ENCODE data around the gene SPATA45. TPM values are rescaled to one million over a fixed set of nuclear protein-coding genes. Genes with fewer than 3 reads are reported as not detected.

SPATA45 gene
- total RNA-seq, 3 donors from 2014 or later (not counting 1 experiment from before 2014, with no cell fraction given): 0.80 TPM; not detected in 2

DNA sequence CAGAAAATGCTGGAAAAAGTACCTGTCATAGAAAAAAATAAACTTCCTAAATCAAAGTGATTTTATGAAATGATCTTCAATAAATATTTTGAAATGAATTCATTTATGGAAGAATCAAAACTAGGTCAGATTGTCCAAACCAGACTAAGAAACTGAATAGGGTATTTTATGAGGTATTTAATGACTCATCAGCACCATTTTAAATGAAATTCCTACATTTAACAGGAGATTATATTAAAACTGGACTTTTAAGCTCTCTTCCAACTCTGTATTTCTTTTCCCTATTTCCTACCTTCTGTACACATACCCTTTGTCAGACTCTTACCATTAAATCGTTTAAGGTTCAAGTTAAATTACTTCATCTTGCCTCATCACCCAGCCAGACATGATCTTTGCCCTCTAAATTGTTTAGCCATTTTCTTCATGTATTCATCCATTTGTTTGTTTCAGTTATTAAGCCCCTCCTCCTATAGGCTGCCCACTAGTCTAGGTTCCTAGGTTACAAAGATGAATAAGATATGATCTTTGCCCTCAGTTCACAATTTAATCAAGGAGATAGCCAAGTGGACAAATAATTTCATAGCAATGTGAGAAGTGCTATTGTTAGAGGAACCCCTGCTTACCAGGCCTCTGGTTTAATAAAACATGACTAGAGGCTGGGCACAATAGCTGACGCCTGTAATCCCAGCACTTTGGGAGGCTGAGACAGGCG, 30.7 kb downstream of the SPATA45 start:
- no peaks in the 10 kb centered on the region for H3K4me1 ChIP-seq (ENCODE audit: control insufficient read depth, insufficient read depth, low read length)
- ATAC-seq: no peak
- H3K9me3 ChIP-seq (ENCODE audit: control insufficient read depth, insufficient read depth, low read length): no peaks in the 10 kb centered on the region
- no peak overlapping the region for H3K4me3 ChIP-seq (ENCODE audit: low read length)
- H3K27ac Mint-ChIP-seq: no peak overlapping the region
- no peak overlapping the region for H3K27ac ChIP-seq (ENCODE audit: low read length)
- intact Hi-C loops (cut with micrococcal nuclease): no loop called here
- H3K9me3 Mint-ChIP-seq: no peaks in the 10 kb centered on the region
- peaks cover 0 to 6% of the 10 kb centered on the region in 2 donors for H3K4me1 Mint-ChIP-seq
- H3K27me3 ChIP-seq (ENCODE audit: control insufficient read depth, insufficient read depth, low read length): no peaks in the 10 kb centered on the region
- no peak overlapping the region for H3K4me3 Mint-ChIP-seq
- peaks cover 7% of the 10 kb centered on the region for H3K36me3 ChIP-seq (ENCODE audit: control insufficient read depth, insufficient read depth, low read length)
- no peaks in the 10 kb centered on the region for H3K36me3 Mint-ChIP-seq
- peaks cover 0 to 4% of the 10 kb centered on the region in 2 donors for H3K27me3 Mint-ChIP-seq (ENCODE audit: low read depth in 2 of 2)
- 98% methylated on average over 3 of the region's 3 CpGs for WGBS (ENCODE audit: insufficient coverage)
- DNase-seq: no peak
- TF ChIP-seq CTCF (IDR thresholded peaks at IDR 0.05): no peak

DNA sequence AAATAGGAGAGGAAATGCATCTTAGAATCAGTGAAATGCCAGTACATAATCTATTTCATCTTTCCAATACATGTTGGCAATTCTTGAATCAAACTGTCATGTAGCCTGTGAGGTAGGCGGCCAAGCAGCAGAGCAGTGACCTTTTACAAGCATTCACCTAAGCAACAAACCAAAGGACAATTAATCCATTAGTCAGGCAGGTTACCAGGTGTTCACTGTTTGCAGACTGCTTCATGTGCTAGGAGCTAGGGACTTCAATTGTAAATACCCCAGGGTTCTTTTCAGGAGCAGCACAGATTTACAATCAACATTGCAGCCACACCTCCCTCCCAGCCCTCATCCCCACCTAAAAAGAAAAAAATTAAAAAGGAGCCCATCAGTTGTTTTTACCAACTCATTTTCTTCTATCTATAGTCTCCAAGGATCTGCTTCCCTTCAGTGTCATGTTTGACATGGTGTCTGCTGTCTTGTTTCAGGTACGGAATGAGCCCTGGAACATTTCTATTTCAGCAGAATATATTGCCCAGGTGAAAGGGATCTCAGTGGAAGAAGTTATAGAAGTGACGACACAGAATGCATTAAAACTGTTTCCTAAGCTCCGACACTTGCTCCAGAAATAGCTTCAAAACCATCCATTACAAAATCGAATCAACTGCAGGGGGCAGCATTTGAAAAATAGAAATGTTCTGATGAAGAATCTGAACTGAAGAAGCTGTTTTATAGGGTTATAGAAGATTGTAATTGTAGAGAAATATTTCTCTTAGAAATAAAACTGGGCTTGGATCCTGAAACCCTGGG, 32.7 kb downstream of the SPATA45 start:
- TF ChIP-seq CTCF (IDR thresholded peaks at IDR 0.05): no peak
- Mint-ChIP-seq H3K27ac (no peak overlapping the region), H3K4me3 (no peak overlapping the region), H3K27me3 (ENCODE audit: low read depth in 2 of 2) (peaks cover 0 to 3% of the 10 kb centered on the region in 2 donors), H3K9me3 (no peaks in the 10 kb centered on the region), H3K36me3 (no peaks in the 10 kb centered on the region), H3K4me1 (peaks cover 0 to 4% of the 10 kb centered on the region in 2 donors)
- no peak overlapping the region for H3K27ac ChIP-seq (ENCODE audit: low read length)
- no peaks in the 10 kb centered on the region for H3K27me3 ChIP-seq (ENCODE audit: control insufficient read depth, insufficient read depth, low read length)
- DNase-seq (peak in 1 of 2 donors; percentile 38), ATAC-seq (no peak)
- H3K36me3 ChIP-seq (ENCODE audit: control insufficient read depth, insufficient read depth, low read length): peaks cover 7% of the 10 kb centered on the region
- H3K4me3 ChIP-seq (ENCODE audit: low read length): no peak overlapping the region
- 93% methylated on average over 2 of the region's 5 CpGs for WGBS (ENCODE audit: insufficient coverage)
- H3K4me1 ChIP-seq (ENCODE audit: control insufficient read depth, insufficient read depth, low read length): no peaks in the 10 kb centered on the region
- intact Hi-C loops (cut with micrococcal nuclease): loop anchor here (2.0 kb wide), 1 partner anchor 180 kb away; no protein-coding TSS in a partner anchor
- H3K9me3 ChIP-seq (ENCODE audit: control insufficient read depth, insufficient read depth, low read length): no peaks in the 10 kb centered on the region

GRCh38 chr1:212805767-212806166, 41.7 kb downstream of the SPATA45 start:
- no peaks in the 10 kb centered on the region for H3K4me1 Mint-ChIP-seq
- H3K27me3 Mint-ChIP-seq (ENCODE audit: low read depth in 2 of 2): no peaks in the 10 kb centered on the region
- no peaks in the 10 kb centered on the region for H3K9me3 Mint-ChIP-seq
- Histone ChIP-seq H3K36me3 (ENCODE audit: control insufficient read depth, insufficient read depth, low read length) (peaks cover 33% of the 10 kb centered on the region), H3K4me1 (ENCODE audit: control insufficient read depth, insufficient read depth, low read length) (no peaks in the 10 kb centered on the region), H3K27me3 (ENCODE audit: control insufficient read depth, insufficient read depth, low read length) (no peaks in the 10 kb centered on the region), H3K4me3 (ENCODE audit: low read length) (no peak overlapping the region), H3K9me3 (ENCODE audit: control insufficient read depth, insufficient read depth, low read length) (no peaks in the 10 kb centered on the region), H3K27ac (ENCODE audit: low read length) (no peak overlapping the region)
- no peak for TF ChIP-seq CTCF (IDR thresholded peaks at IDR 0.05)
- WGBS (ENCODE audit: insufficient coverage): no CpG with 5 or more reads among the region's 3 CpGs
- ATAC-seq: no peak
- DNase-seq: no peak
- H3K36me3 Mint-ChIP-seq: peaks cover 6% of the 10 kb centered on the region
- no peak overlapping the region for H3K27ac Mint-ChIP-seq
- intact Hi-C loops (cut with micrococcal nuclease): no loop called here
- no peak overlapping the region for H3K4me3 Mint-ChIP-seq
